A673 (cell line): ENCODE data around the gene CCDC33. TPM values are rescaled to one million over a fixed set of nuclear protein-coding genes. Genes with fewer than 3 reads are reported as not detected.
"Not testable (repeated sequence)": the region's sequence is repeated elsewhere in the genome, so short reads cannot be mapped to it uniquely, and the experiment has no call there.

ENCODE experiments used
- BruUV-seq: library from RNA; stranded (reverse); fragments of 400-500 nt; replicated peaks from 2 replicates; lab custom pipeline; 2021; lab: Mats Ljungman, UMichigan
- CTCF ChIA-PET: fragments of 300-600 bp; sonication (Branson Sonifier 250); formaldehyde crosslinking; loops from one replicate; lab custom pipeline; 2022; ENCODE audit warnings: antibody characterized with exemption; lab: Charles Lee
- POLR2A ChIA-PET: fragments of 300-600 bp; sonication (Branson Sonifier 250); formaldehyde crosslinking; loops from one replicate; lab custom pipeline; 2022; ENCODE audit warnings: antibody characterized with exemption; ENCODE audit not compliant: low non-redundant PET; lab: Charles Lee
- DNase-seq: peaks from one replicate; pipeline ENCODE4 v3.0.0-alpha.2; 2015; ENCODE audit warnings: low spot score
- H3K27ac ChIP-seq: fragments of 200-600 bp; sonication (generic); 2 replicates; pipeline ENCODE4 v1.5.1; 2016; ENCODE audit warnings: mixed run types, low read depth, mild to moderate bottlenecking, mixed read lengths, antibody characterized with exemption, low read length; ENCODE audit not compliant: poor library complexity, severe bottlenecking
- H3K27me3 ChIP-seq: fragments of 200-600 bp; sonication (generic); replicated peaks from 2 replicates; pipeline ENCODE4 v1.6.1; 2017; ENCODE audit warnings: mixed run types, low read depth, mild to moderate bottlenecking, mixed read lengths, antibody characterized with exemption, low read length; ENCODE audit not compliant: insufficient read depth, poor library complexity
- H3K36me3 ChIP-seq: fragments of 200-600 bp; sonication (generic); 2 replicates; pipeline ENCODE4 v1.6.1; 2016; ENCODE audit warnings: mixed run types, mild to moderate bottlenecking, mixed read lengths, antibody characterized with exemption, low read length; ENCODE audit not compliant: insufficient read depth, poor library complexity, severe bottlenecking
- H3K4me1 ChIP-seq: fragments of 200-600 bp; sonication (generic); 2 replicates; pipeline ENCODE4 v1.6.1; 2017; ENCODE audit warnings: mixed run types, mild to moderate bottlenecking, mixed read lengths, antibody characterized with exemption, low read length; ENCODE audit not compliant: insufficient read depth, poor library complexity, severe bottlenecking
- H3K4me3 ChIP-seq: fragments of 200-600 bp; sonication (generic); 2 replicates; pipeline ENCODE4 v1.5.1; 2016; ENCODE audit warnings: low read depth, mixed run types, mild to moderate bottlenecking, mixed read lengths, low read length; ENCODE audit not compliant: poor library complexity, severe bottlenecking
- H3K9me3 ChIP-seq: fragments of 200-600 bp; sonication (generic); 2 replicates; pipeline ENCODE4 v1.6.1; 2016; ENCODE audit warnings: mixed run types, low read depth, mild to moderate bottlenecking, mixed read lengths, antibody characterized with exemption, low read length; ENCODE audit not compliant: poor library complexity, severe bottlenecking
- EZH2 ChIP-seq: fragments of 200-600 bp; sonication (generic); IDR thresholded peaks from 2 replicates; pipeline ENCODE4 v1.6.1; 2017; ENCODE audit warnings: borderline replicate concordance, low read depth, mild to moderate bottlenecking, mixed read lengths, antibody characterized with exemption, low read length; ENCODE audit not compliant: poor library complexity, severe bottlenecking
- intact Hi-C: fragments of 100-400 bp; cut with micrococcal nuclease; formaldehyde crosslinking; loops from one replicate; pipeline ENCODE4 v1.10.0; 2022; ENCODE audit not compliant: unreplicated experiment
- total RNA-seq: library from RNA; stranded (reverse); gene quantifications from 2 replicates; pipeline ENCODE4 v1.2.3, GENCODE V29; 2021

CCDC33 gene
- total RNA-seq, 1 experiment from 2014 or later, result not detected

DNA sequence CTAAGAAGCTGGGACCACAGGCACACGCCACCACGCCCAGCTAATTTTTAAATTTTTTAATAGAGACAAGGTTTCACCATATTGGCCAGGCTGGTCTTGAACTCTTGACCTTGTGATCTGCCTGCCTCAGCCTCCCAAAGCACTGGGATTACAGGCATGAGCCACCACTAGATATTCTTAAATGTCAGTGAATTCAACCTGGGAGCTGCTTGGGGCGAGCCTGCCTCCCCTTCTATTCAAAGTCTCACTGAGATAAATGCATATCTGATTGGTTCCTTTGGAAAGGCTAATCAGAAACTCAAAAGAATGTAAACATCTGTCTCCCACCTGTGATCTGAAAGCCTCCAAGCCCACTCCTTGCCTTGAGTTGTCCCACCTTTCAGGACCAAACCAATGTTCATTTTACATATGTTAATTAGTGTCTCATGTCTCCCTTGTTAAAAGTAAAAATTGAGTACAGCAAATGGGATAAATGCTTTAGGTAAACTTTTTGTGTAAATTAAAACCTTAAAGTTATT, 116.3 kb downstream of the CCDC33 start:
- Histone ChIP-seq H3K4me3 (no peak overlapping the region), H3K9me3 (no peaks in the 10 kb centered on the region), H3K4me1 (no peaks in the 10 kb centered on the region), H3K36me3 (no peaks in the 10 kb centered on the region), H3K27me3 (no peaks in the 10 kb centered on the region), H3K27ac (no peak overlapping the region)
- intact Hi-C loops, result no loop called here
- TF ChIP-seq EZH2, result no peak
- no TSS peak for BruUV-seq
- no peak for DNase-seq
- POLR2A ChIA-PET, result no interaction called here
- CTCF ChIA-PET, result interaction anchor here (0.8 kb wide), 1 partner anchor 313 kb away, joined by 3 read pairs; no protein-coding TSS in a partner anchor

- H3K9me3 ChIP-seq, H3K27me3 ChIP-seq, H3K36me3 ChIP-seq, POLR2A ChIA-PET, H3K4me3 ChIP-seq, CTCF ChIA-PET, DNase-seq, BruUV-seq, H3K4me1 ChIP-seq, H3K27ac ChIP-seq, intact Hi-C loops: not testable (repeated sequence)
These were observed 117.9 kb downstream of the CCDC33 start for GRCh38 chr15:74353992-74354391.

DNA sequence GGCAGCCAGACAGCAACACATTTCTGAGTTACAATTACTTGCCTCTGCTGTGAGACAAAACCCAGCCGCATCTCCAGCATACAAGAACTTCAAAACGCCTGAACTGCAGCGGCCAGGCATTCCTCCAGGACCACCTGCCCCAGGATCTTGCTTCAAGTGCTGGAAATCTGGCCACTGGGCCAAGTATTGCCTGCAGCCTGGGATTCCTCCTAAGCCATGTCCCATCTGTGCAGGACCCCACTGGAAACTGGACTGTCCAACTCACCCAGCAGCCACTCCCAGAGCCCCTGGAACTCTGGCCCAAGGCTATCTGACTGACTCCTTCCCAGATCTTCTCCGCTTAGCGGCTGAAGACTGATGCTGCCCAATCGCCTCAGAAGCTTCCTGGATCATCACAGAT, 119.9 kb downstream of the CCDC33 start:
- intact Hi-C loops, CTCF ChIA-PET, BruUV-seq: not testable (repeated sequence)

DNA sequence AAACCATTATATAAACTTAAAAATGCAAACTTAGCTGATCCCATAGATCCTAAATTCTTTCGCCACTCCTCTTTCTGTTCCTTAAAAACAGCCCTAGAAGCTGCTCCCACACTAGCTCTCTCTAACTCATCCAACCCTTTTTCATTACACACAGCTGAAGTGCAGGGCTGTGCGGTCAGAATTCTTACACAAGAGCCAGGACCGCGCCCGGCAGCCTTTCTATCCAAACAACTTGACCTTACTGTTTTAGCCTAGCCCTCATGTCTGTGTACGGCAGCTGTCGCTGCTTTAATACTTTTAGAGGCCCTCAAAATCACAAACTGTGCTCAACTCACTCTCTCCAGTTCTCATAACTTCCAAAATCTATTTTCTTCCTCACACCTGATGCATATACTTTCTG, 121.4 kb downstream of the CCDC33 start:
- H3K27me3 ChIP-seq, POLR2A ChIA-PET, H3K9me3 ChIP-seq, H3K27ac ChIP-seq, CTCF ChIA-PET, H3K4me1 ChIP-seq, BruUV-seq, H3K4me3 ChIP-seq, intact Hi-C loops, DNase-seq, H3K36me3 ChIP-seq: not testable (repeated sequence)

More for the DNA sequence above, 119.9 kb downstream of the CCDC33 start:
- H3K27ac ChIP-seq, H3K27me3 ChIP-seq, H3K9me3 ChIP-seq, POLR2A ChIA-PET, H3K4me3 ChIP-seq, H3K36me3 ChIP-seq, H3K4me1 ChIP-seq, DNase-seq: not testable (repeated sequence)

DNA sequence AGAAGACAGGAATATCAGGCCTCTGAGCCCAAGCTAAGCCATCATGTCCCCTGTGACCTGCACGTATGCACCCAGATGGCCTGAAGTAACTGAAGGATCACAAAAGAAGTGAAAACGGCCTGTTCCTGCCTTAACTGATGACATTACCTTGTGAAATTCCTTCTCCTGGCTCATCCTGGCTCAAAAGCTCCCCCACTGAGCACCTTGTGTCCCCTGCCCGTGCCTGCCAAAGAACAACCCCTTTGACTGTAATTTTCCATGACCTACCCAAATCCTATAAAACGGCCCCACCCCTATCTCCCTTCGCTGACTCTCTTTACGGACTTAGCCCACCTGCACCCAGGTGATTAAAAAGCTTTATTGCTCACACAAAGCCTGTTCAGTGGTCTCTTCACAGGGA, 123.2 kb downstream of the CCDC33 start:
- H3K27me3 ChIP-seq, H3K36me3 ChIP-seq, H3K9me3 ChIP-seq, H3K27ac ChIP-seq, BruUV-seq, POLR2A ChIA-PET, H3K4me3 ChIP-seq, H3K4me1 ChIP-seq, CTCF ChIA-PET, DNase-seq, intact Hi-C loops: not testable (repeated sequence)

DNA sequence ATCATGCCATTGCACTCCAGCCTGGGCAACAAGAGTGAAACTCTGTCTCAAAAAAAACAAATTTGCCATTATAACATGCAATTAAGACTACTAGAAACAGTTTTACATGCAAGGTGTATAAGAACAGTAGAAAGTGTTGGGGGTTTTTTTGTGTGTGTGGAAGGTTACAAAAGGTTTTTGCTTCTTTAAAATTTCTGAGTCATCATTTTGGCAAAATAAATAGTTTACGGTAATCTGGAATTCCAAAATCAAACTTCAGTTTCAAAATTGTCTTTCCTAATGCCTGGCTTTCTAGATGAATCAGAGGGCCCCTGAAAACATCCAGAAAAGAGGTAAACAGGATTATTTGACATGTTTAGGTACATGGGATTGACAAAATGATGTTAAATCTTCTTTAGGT, 124.7 kb downstream of the CCDC33 start:
- H3K9me3 ChIP-seq, H3K4me3 ChIP-seq, BruUV-seq, intact Hi-C loops, H3K4me1 ChIP-seq, H3K36me3 ChIP-seq, H3K27ac ChIP-seq, DNase-seq, CTCF ChIA-PET, POLR2A ChIA-PET: not testable (repeated sequence)
- H3K27me3 ChIP-seq, result peaks cover 13% of the 10 kb centered on the region
